GM21528 (cell line): Measurements from ENCODE around the gene DQX1.

ENCODE experiments used
- ATAC-seq: cut with Tn5 transposase; IDR thresholded peaks from one replicate; pipeline ENCODE4 v1.9.1; 2021; ENCODE audit warnings: mild to moderate bottlenecking, moderate library complexity; ENCODE audit not compliant: unreplicated experiment, low FRiP score

Gene DQX1

GRCh38 chr2:74554820-74555531 is 28.9 kb upstream of the DQX1 start:
- ATAC-seq: peak; percentile 48

GRCh38 chr2:74553892-74554819 is 28.1 kb upstream of the DQX1 start, which contains the start of the genes DOK1 and LOXL3:
Gene DOK1, plus strand, starts transcription at chr2:74554720. Its CDS starts 35 bp downstream, at chr2:74554755.
Gene LOXL3, minus strand, starts transcription at chr2:74553942. Its CDS starts 1,308 bp downstream, at chr2:74552634.
- ATAC-seq: peak; percentile 54

GRCh38 chr2:74552914-74553811 is 27.1 kb upstream of the DQX1 start:
- no peak for ATAC-seq

- ATAC-seq: no peak
Measured at GRCh38 chr2:74551942-74552913, 26.2 kb upstream of the DQX1 start.

- no peak for ATAC-seq
Measured at GRCh38 chr2:74551530-74551929, 25.5 kb upstream of the DQX1 start.

- no peak for ATAC-seq
Measured at GRCh38 chr2:74550231-74550630, 24.2 kb upstream of the DQX1 start.

GRCh38 chr2:74548900-74549826 is 23.1 kb upstream of the DQX1 start:
- peak; percentile 49 for ATAC-seq

- no peak for ATAC-seq
Measured at GRCh38 chr2:74548285-74548899, 22.4 kb upstream of the DQX1 start.

- no peak for ATAC-seq
Measured at GRCh38 chr2:74546004-74546403, 20.0 kb upstream of the DQX1 start.

GRCh38 chr2:74544634-74545033 is 18.6 kb upstream of the DQX1 start:
- no peak for ATAC-seq

GRCh38 chr2:74542978-74543377 is 16.9 kb upstream of the DQX1 start:
- no peak for ATAC-seq

- no peak for ATAC-seq
Measured at GRCh38 chr2:74540291-74540690, 14.3 kb upstream of the DQX1 start.

- ATAC-seq: no peak
Measured at GRCh38 chr2:74538881-74539339, 12.9 kb upstream of the DQX1 start.

GRCh38 chr2:74537140-74537539 is 11.1 kb upstream of the DQX1 start:
- no peak for ATAC-seq

- no peak for ATAC-seq
Measured at GRCh38 chr2:74536166-74536950, 10.3 kb upstream of the DQX1 start.

- no peak for ATAC-seq
Measured at GRCh38 chr2:74535440-74535965, 9.5 kb upstream of the DQX1 start.

GRCh38 chr2:74534411-74534810 is 8.4 kb upstream of the DQX1 start:
- no peak for ATAC-seq
